HCT116 (cell line): ENCODE measurements around the gene PI16. TPM values are rescaled to one million over a fixed set of nuclear protein-coding genes. Genes with fewer than 3 reads are reported as not detected.

Experiments
- ATAC-seq: fragments of 200-7000 bp; cut with Tn5 transposase; 2 replicates; pipeline ENCODE4 v1.9.1; 2020; ENCODE audit warnings: mild to moderate bottlenecking, moderate library complexity
- BruUV-seq: library from RNA; stranded (reverse); fragments of 400-500 nt; replicated peaks from 2 replicates; lab custom pipeline; 2021; lab: Mats Ljungman, UMichigan
- CTCF ChIA-PET: fragments of 300-600 bp; sonication (Branson Sonifier 250); formaldehyde crosslinking; loops from one replicate; lab custom pipeline; 2021; ENCODE audit warnings: antibody characterized with exemption; lab: Charles Lee
- POLR2A ChIA-PET: fragments of 300-600, 350-600 bp; sonication (Branson Sonifier 250); formaldehyde crosslinking; loops from one replicate; lab custom pipeline; 2021; ENCODE audit warnings: antibody characterized with exemption; lab: Charles Lee
- RAD21 ChIA-PET, 2 experiments: fragments of 300-600 bp; sonication (Branson Sonifier 250); formaldehyde crosslinking; loops; one replicate each; lab custom pipeline; 2023; ENCODE audit warnings: low total read pairs in 2 of 2; ENCODE audit not compliant: uncharacterized antibody in 2 of 2, unreplicated experiment in 2 of 2, low non-redundant PET in 1 of 2; lab: Charles Lee
- DNase-seq: peaks from one replicate; pipeline ENCODE4 v3.0.0-alpha.2; 2010; ENCODE audit warnings: low read depth, low spot score
- H2AFZ ChIP-seq: fragments of 200-600 bp; shearing (Covaris generic), sonication (generic); 2 replicates; pipeline ENCODE4 v1.6.1; 2017; ENCODE audit warnings: low read depth, mixed run types, mixed read lengths, antibody characterized with exemption, low read length; ENCODE audit not compliant: poor library complexity, severe bottlenecking
- H3K27ac ChIP-seq: 2 replicates; pipeline ENCODE4 v1.5.1; 2012; ENCODE audit warnings: low read depth, low read length
- H3K27me3 ChIP-seq: fragments of 200-600 bp; sonication (generic); 2 replicates; pipeline ENCODE4 v1.6.1; 2016; ENCODE audit warnings: mixed run types, low read length, mixed read lengths; ENCODE audit not compliant: insufficient read depth
- H3K36me3 ChIP-seq, 2 experiments: fragments of 200-500 bp in 1 of 2; fragments of 200-600 bp in 1 of 2; sonication (Bioruptor generic) in 1 of 2; sonication (generic) in 1 of 2; 2 replicates each; pipeline versions ENCODE4 v1.5.1 to v1.6.1; 2014 to 2016; ENCODE audit warnings: low read length in 2 of 2, inconsistent platforms in 1 of 2, mixed read lengths in 1 of 2, mixed run types in 1 of 2; ENCODE audit not compliant: insufficient read depth in 2 of 2, control insufficient read depth in 1 of 2
- H3K4me1 ChIP-seq, 2 experiments: fragments of 200-600 bp in 1 of 2; sonication (generic) in 1 of 2; 2 replicates each; pipeline versions ENCODE4 v1.5.1 to v1.6.1; 2012 to 2017; ENCODE audit warnings: low read length in 2 of 2, inconsistent platforms in 1 of 2, mild to moderate bottlenecking in 1 of 2, mixed read lengths in 1 of 2, mixed run types in 1 of 2, moderate library complexity in 1 of 2; ENCODE audit not compliant: insufficient read depth in 2 of 2, control insufficient read depth in 1 of 2
- H3K4me2 ChIP-seq: fragments of 200-600 bp; sonication (generic); 2 replicates; pipeline ENCODE4 v1.6.1; 2017; ENCODE audit warnings: mixed run types, low read length, mixed read lengths
- H3K4me3 ChIP-seq, 2 experiments: fragments of 200-600 bp in 1 of 2; sonication (generic) in 1 of 2; replicated peaks in 1 of 2; 2 replicates each; pipeline ENCODE4 v1.5.1; 2011 to 2016; ENCODE audit warnings: low read length in 2 of 2, control low read depth in 1 of 2, low read depth in 1 of 2, mild to moderate bottlenecking in 1 of 2, mixed read lengths in 1 of 2, mixed run types in 1 of 2
- H3K79me2 ChIP-seq: fragments of 200-600 bp; sonication (generic); 2 replicates; pipeline ENCODE4 v1.6.1; 2017; ENCODE audit warnings: mild to moderate bottlenecking, mixed run types, low read length, moderate library complexity, mixed read lengths; ENCODE audit not compliant: insufficient read depth
- H3K9ac ChIP-seq: fragments of 200-600 bp; sonication (generic); 2 replicates; pipeline ENCODE4 v1.6.1; 2016; ENCODE audit warnings: low read length, mixed read lengths
- H3K9me2 ChIP-seq: fragments of 200-600 bp; sonication (generic), shearing (Covaris generic); 2 replicates; pipeline ENCODE4 v1.6.1; 2017; ENCODE audit warnings: mixed run types, mild to moderate bottlenecking, moderate library complexity; ENCODE audit not compliant: insufficient read depth
- H3K9me3 ChIP-seq, 2 experiments: fragments of 200-500 bp in 1 of 2; fragments of 200-600 bp in 1 of 2; sonication (Bioruptor generic) in 1 of 2; sonication (generic) in 1 of 2; 2 replicates each; pipeline ENCODE4 v1.6.1; 2014 to 2017; ENCODE audit warnings: low read length in 2 of 2, mixed read lengths in 2 of 2, inconsistent platforms in 1 of 2, low read depth in 1 of 2, mild to moderate bottlenecking in 1 of 2, mixed run types in 1 of 2, moderate library complexity in 1 of 2; ENCODE audit not compliant: control insufficient read depth in 1 of 2, insufficient read depth in 1 of 2
- H4K20me1 ChIP-seq: fragments of 200-600 bp; sonication (generic), shearing (Covaris generic); 2 replicates; pipeline ENCODE4 v1.6.1; 2017; ENCODE audit warnings: mixed run types, mild to moderate bottlenecking, moderate library complexity; ENCODE audit not compliant: insufficient read depth
- CBX3 ChIP-seq: IDR thresholded peaks from 2 replicates; pipeline ENCODE4 v1.6.1; 2012; ENCODE audit warnings: low read depth
- CEBPB ChIP-seq: IDR thresholded peaks from 2 replicates; pipeline ENCODE4 v1.6.1; 2012; ENCODE audit warnings: low read depth
- EGR1 ChIP-seq: IDR thresholded peaks from 2 replicates; pipeline ENCODE4 v1.6.1; 2012; ENCODE audit warnings: low read depth
- ELF1 ChIP-seq: IDR thresholded peaks from 2 replicates; pipeline ENCODE4 v1.6.1; 2012; ENCODE audit warnings: low read depth, borderline replicate concordance
- EZH2 ChIP-seq: fragments of 200-600 bp; sonication (generic); IDR thresholded peaks from 2 replicates; pipeline ENCODE4 v1.6.1; 2017; ENCODE audit warnings: antibody characterized with exemption, mixed run types
- EZH2phosphoT487 ChIP-seq: fragments of 200-600 bp; IDR thresholded peaks from 2 replicates; pipeline ENCODE4 v1.6.1; 2018; ENCODE audit warnings: antibody characterized with exemption, borderline replicate concordance
- JUND ChIP-seq: IDR thresholded peaks from 2 replicates; pipeline ENCODE4 v1.6.1; 2012
- POLR2A ChIP-seq: IDR thresholded peaks from 2 replicates; pipeline ENCODE4 v1.7.0; 2011; ENCODE audit warnings: borderline replicate concordance; ENCODE audit not compliant: insufficient read depth, insufficient read length; ENCODE audit errors: extremely low read depth
- POLR2AphosphoS5 ChIP-seq: IDR thresholded peaks from 2 replicates; pipeline ENCODE4 v1.6.1; 2011; ENCODE audit warnings: mild to moderate bottlenecking, low read depth, low read length, moderate library complexity
- SIN3A ChIP-seq: IDR thresholded peaks from 2 replicates; pipeline ENCODE4 v1.6.1; 2012; ENCODE audit warnings: low read depth
- SP1 ChIP-seq: IDR thresholded peaks from 2 replicates; pipeline ENCODE4 v1.6.1; 2012; ENCODE audit warnings: low read depth
- SRF ChIP-seq: IDR thresholded peaks from 2 replicates; pipeline ENCODE4 v1.6.1; 2012; ENCODE audit warnings: low read depth
- TCF7L2 ChIP-seq: IDR thresholded peaks from 2 replicates; pipeline ENCODE4 v1.7.0; 2011; ENCODE audit warnings: borderline replicate concordance, inconsistent platforms; ENCODE audit not compliant: insufficient read depth, insufficient read length; ENCODE audit errors: extremely low read depth
- YY1 ChIP-seq: IDR thresholded peaks from 2 replicates; pipeline ENCODE4 v1.6.1; 2011; ENCODE audit warnings: low read length, low read depth, moderate library complexity, mild to moderate bottlenecking; ENCODE audit not compliant: insufficient replicate concordance; ENCODE audit errors: extremely low read depth
- ZFX ChIP-seq: fragments of 450-650 bp; IDR thresholded peaks from 2 replicates; pipeline ENCODE4 v1.6.1; 2017
- intact Hi-C: fragments of 100-400 bp; cut with micrococcal nuclease; formaldehyde crosslinking; loops from 2 replicates; pipeline ENCODE4 v1.10.0; 2022
- total RNA-seq: library from RNA; stranded (reverse); gene quantifications from one replicate; pipeline ENCODE4 v1.2.1, GENCODE V29; 2021; ENCODE audit not compliant: unreplicated experiment
- TF ChIP-seq, protein P1 (sequence below): IDR thresholded peaks from 2 replicates; pipeline ENCODE4 v1.6.1; 2012
- TF ChIP-seq, protein P2 (sequence below): IDR thresholded peaks from 2 replicates; pipeline ENCODE4 v1.6.1; 2011; ENCODE audit warnings: mild to moderate bottlenecking, low read length, moderate library complexity; ENCODE audit not compliant: insufficient replicate concordance; ENCODE audit errors: extremely low read depth
- TF ChIP-seq, protein P3 (sequence below): IDR thresholded peaks from 2 replicates; pipeline ENCODE4 v1.6.1; 2012; ENCODE audit warnings: low read depth
- TF ChIP-seq, protein P4 (sequence below): IDR thresholded peaks from 2 replicates; pipeline ENCODE4 v1.6.1; 2012

The PI16 gene
- total RNA-seq, 1 experiment from 2014 or later: 0.59 TPM

DNA sequence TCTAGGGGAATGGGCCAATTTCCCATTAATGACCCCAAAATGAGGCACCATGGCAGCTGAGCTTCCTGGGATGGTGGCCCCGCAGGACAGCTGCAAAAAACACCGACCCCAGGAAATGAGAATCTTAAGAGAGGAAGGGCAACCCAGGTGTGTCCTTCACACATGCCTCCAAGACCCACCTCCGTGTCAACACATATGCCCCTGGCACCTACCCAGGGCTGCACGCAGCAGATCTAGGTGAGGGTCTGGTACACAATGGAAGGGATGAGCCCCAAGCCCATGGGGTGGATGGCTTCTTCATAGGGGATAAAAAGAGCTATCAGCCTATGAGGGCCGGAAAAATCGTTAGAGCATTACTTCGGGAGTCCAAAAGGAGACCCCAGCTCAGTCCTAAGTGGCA, 22.0 kb downstream of the PI16 start:
- Histone ChIP-seq H3K9me3 (no peaks in the 10 kb centered on the region), H3K79me2 (peaks cover 39% of the 10 kb centered on the region), H3K4me3 (no peak overlapping the region), H4K20me1 (no peaks in the 10 kb centered on the region; the same call in 1 of the 2 replicates), H3K9me2 (no peaks in the 10 kb centered on the region), H3K27ac (no peak overlapping the region), H3K4me1 (no peaks in the 10 kb centered on the region; a peak in 1 of 4 replicates), H2AFZ (no peak overlapping the region), H3K4me2 (no peak overlapping the region), H3K36me3 (peaks cover 55 to 84% of the 10 kb centered on the region in 2 experiments), H3K9ac (no peak overlapping the region), H3K27me3 (no peaks in the 10 kb centered on the region)
- ChIA-PET CTCF (no interaction called here), RAD21 (no interaction called here), POLR2A (no interaction called here)
- intact Hi-C loops: no loop called here
- DNase-seq (no peak), ATAC-seq (no peak)
- BruUV-seq: no TSS peak
- TF ChIP-seq CEBPB: no peak
- TF ChIP-seq ZFX: no peak
- no peak for TF ChIP-seq POLR2AphosphoS5
- TF ChIP-seq EZH2phosphoT487: no peak
- TF ChIP-seq JUND: no peak
- TF ChIP-seq, protein P1, sequence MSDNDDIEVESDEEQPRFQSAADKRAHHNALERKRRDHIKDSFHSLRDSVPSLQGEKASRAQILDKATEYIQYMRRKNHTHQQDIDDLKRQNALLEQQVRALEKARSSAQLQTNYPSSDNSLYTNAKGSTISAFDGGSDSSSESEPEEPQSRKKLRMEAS: no peak
- no peak for TF ChIP-seq SRF
- no peak for TF ChIP-seq TCF7L2
- TF ChIP-seq POLR2A: no peak
- no peak for TF ChIP-seq EGR1
- no peak for TF ChIP-seq ELF1
- no peak for TF ChIP-seq SP1
- TF ChIP-seq, protein P2, sequence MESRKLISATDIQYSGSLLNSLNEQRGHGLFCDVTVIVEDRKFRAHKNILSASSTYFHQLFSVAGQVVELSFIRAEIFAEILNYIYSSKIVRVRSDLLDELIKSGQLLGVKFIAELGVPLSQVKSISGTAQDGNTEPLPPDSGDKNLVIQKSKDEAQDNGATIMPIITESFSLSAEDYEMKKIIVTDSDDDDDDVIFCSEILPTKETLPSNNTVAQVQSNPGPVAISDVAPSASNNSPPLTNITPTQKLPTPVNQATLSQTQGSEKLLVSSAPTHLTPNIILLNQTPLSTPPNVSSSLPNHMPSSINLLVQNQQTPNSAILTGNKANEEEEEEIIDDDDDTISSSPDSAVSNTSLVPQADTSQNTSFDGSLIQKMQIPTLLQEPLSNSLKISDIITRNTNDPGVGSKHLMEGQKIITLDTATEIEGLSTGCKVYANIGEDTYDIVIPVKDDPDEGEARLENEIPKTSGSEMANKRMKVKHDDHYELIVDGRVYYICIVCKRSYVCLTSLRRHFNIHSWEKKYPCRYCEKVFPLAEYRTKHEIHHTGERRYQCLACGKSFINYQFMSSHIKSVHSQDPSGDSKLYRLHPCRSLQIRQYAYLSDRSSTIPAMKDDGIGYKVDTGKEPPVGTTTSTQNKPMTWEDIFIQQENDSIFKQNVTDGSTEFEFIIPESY: no peak
- TF ChIP-seq, protein P3, sequence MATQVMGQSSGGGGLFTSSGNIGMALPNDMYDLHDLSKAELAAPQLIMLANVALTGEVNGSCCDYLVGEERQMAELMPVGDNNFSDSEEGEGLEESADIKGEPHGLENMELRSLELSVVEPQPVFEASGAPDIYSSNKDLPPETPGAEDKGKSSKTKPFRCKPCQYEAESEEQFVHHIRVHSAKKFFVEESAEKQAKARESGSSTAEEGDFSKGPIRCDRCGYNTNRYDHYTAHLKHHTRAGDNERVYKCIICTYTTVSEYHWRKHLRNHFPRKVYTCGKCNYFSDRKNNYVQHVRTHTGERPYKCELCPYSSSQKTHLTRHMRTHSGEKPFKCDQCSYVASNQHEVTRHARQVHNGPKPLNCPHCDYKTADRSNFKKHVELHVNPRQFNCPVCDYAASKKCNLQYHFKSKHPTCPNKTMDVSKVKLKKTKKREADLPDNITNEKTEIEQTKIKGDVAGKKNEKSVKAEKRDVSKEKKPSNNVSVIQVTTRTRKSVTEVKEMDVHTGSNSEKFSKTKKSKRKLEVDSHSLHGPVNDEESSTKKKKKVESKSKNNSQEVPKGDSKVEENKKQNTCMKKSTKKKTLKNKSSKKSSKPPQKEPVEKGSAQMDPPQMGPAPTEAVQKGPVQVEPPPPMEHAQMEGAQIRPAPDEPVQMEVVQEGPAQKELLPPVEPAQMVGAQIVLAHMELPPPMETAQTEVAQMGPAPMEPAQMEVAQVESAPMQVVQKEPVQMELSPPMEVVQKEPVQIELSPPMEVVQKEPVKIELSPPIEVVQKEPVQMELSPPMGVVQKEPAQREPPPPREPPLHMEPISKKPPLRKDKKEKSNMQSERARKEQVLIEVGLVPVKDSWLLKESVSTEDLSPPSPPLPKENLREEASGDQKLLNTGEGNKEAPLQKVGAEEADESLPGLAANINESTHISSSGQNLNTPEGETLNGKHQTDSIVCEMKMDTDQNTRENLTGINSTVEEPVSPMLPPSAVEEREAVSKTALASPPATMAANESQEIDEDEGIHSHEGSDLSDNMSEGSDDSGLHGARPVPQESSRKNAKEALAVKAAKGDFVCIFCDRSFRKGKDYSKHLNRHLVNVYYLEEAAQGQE: no peak
- TF ChIP-seq YY1: no peak
- no peak for TF ChIP-seq EZH2
- TF ChIP-seq SIN3A: no peak
- TF ChIP-seq CBX3: no peak
- TF ChIP-seq, protein P4, sequence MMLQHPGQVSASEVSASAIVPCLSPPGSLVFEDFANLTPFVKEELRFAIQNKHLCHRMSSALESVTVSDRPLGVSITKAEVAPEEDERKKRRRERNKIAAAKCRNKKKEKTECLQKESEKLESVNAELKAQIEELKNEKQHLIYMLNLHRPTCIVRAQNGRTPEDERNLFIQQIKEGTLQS: no peak
